GM23338 (cell line): ENCODE measurements around the gene C12orf42. TPM values are rescaled to one million over a fixed set of nuclear protein-coding genes. Genes with fewer than 3 reads are reported as not detected.

Source experiments
- ATAC-seq: fragments of 200-7000 bp; cut with Tn5 transposase; 3 replicates; pipeline ENCODE4 v1.9.1; 2020
- DNase-seq: peaks from one replicate; pipeline ENCODE4 v3.0.0-alpha.2; 2015; ENCODE audit warnings: low spot score
- H2AFZ ChIP-seq: fragments of 200-600 bp; sonication (generic); 2 replicates; pipeline ENCODE4 v1.8.0; 2016; ENCODE audit warnings: antibody characterized with exemption, mild to moderate bottlenecking, moderate library complexity
- H3F3A ChIP-seq: fragments of 200-600 bp; sonication (generic); replicated peaks from 2 replicates; pipeline ENCODE4 v1.8.0; 2017; ENCODE audit warnings: antibody characterized with exemption, mixed run types, low read depth
- H3K27ac ChIP-seq: fragments of 200-600 bp; sonication (generic); 2 replicates; pipeline ENCODE4 v1.6.1; 2016; ENCODE audit warnings: low read depth
- H3K27me3 ChIP-seq: fragments of 200-600 bp; sonication (generic); 2 replicates; pipeline ENCODE4 v1.8.0; 2016; ENCODE audit warnings: mild to moderate bottlenecking, mixed run types, moderate library complexity; ENCODE audit not compliant: insufficient read depth
- H3K36me3 ChIP-seq: fragments of 200-600 bp; sonication (generic); 2 replicates; pipeline ENCODE4 v1.8.0; 2016; ENCODE audit warnings: mild to moderate bottlenecking; ENCODE audit not compliant: insufficient read depth
- H3K4me1 ChIP-seq: fragments of 200-600 bp; sonication (generic); 2 replicates; pipeline ENCODE4 v1.8.0; 2016; ENCODE audit warnings: mild to moderate bottlenecking, moderate library complexity; ENCODE audit not compliant: insufficient read depth
- H3K4me2 ChIP-seq: fragments of 200-600 bp; sonication (generic); 2 replicates; pipeline ENCODE4 v1.7.1; 2017; ENCODE audit warnings: mixed run types
- H3K4me3 ChIP-seq: fragments of 200-600 bp; sonication (generic); 2 replicates; pipeline ENCODE4 v1.6.1; 2016; ENCODE audit warnings: mixed run types
- H3K79me2 ChIP-seq: fragments of 200-600 bp; sonication (generic); replicated peaks from 2 replicates; pipeline ENCODE4 v1.8.0; 2017; ENCODE audit warnings: mild to moderate bottlenecking; ENCODE audit not compliant: insufficient read depth
- H3K9me2 ChIP-seq: fragments of 200-600 bp; sonication (generic); 2 replicates; pipeline ENCODE4 v1.8.0; 2017; ENCODE audit not compliant: insufficient read depth
- H4K20me1 ChIP-seq: fragments of 200-600 bp; sonication (generic); replicated peaks from 2 replicates; pipeline ENCODE4 v1.8.0; 2017; ENCODE audit warnings: mild to moderate bottlenecking; ENCODE audit not compliant: insufficient read depth
- H3K27ac Mint-ChIP-seq: 2 replicates; pipeline ENCODE4 v1.8.0; 2020; ENCODE audit warnings: inconsistent platforms, mild to moderate bottlenecking, moderate library complexity, mixed read lengths
- H3K27me3 Mint-ChIP-seq: 3 replicates; pipeline ENCODE4 v1.8.0; 2022; ENCODE audit warnings: low read depth, mild to moderate bottlenecking, moderate library complexity, mixed read lengths, inconsistent platforms; ENCODE audit not compliant: insufficient read depth, poor library complexity
- H3K36me3 Mint-ChIP-seq: 3 replicates; pipeline ENCODE4 v1.8.0; 2021; ENCODE audit warnings: low read depth, mild to moderate bottlenecking, inconsistent platforms, moderate library complexity, mixed read lengths
- H3K4me1 Mint-ChIP-seq: 3 replicates; pipeline ENCODE4 v1.8.0; 2020; ENCODE audit warnings: mild to moderate bottlenecking, inconsistent platforms, mixed read lengths
- H3K4me3 Mint-ChIP-seq: 3 replicates; pipeline ENCODE4 v1.8.0; 2021; ENCODE audit warnings: moderate library complexity, mild to moderate bottlenecking, inconsistent platforms, mixed read lengths
- H3K9me3 Mint-ChIP-seq: 3 replicates; pipeline ENCODE4 v1.8.0; 2020; ENCODE audit warnings: moderate library complexity, mild to moderate bottlenecking, inconsistent platforms, mixed read lengths
- CREB1 ChIP-seq: fragments of 250-450 bp; sonication (Bioruptor Pico); IDR thresholded peaks from 2 replicates; pipeline ENCODE4 v1.5.0; 2020; ENCODE audit warnings: low read depth, mild to moderate bottlenecking, moderate library complexity
- CTCF ChIP-seq, 2 experiments: fragments of 200-600 bp in 1 of 2; sonication (generic) in 1 of 2; conservative IDR thresholded peaks; 2 replicates each; pipeline versions ENCODE4 v1.5.1 to v1.6.1; 2016 to 2017; ENCODE audit warnings: antibody characterized with exemption in 2 of 2, low read depth in 2 of 2, mild to moderate bottlenecking in 2 of 2, moderate library complexity in 1 of 2
- ETS1 ChIP-seq: IDR thresholded peaks from 2 replicates; pipeline ENCODE4 v1.6.1; 2016; ENCODE audit warnings: antibody characterized with exemption
- EZH2 ChIP-seq: fragments of 200-600 bp; sonication (generic); IDR thresholded peaks from one replicate; pipeline ENCODE4 v1.8.0; 2017; ENCODE audit warnings: antibody characterized with exemption, mild to moderate bottlenecking, low read depth; ENCODE audit not compliant: unreplicated experiment
- EZH2phosphoT487 ChIP-seq: fragments of 200-600 bp; sonication (generic); IDR thresholded peaks from one replicate; pipeline ENCODE4 v1.8.1; 2018; ENCODE audit warnings: antibody characterized with exemption; ENCODE audit not compliant: unreplicated experiment
- JUNB ChIP-seq: IDR thresholded peaks from one replicate; pipeline ENCODE4 v1.6.1; 2016; ENCODE audit warnings: antibody characterized with exemption; ENCODE audit not compliant: unreplicated experiment
- NANOG ChIP-seq: IDR thresholded peaks from 2 replicates; pipeline ENCODE4 v1.6.1; 2016; ENCODE audit warnings: antibody characterized with exemption, borderline replicate concordance
- POLR2AphosphoS5 ChIP-seq: IDR thresholded peaks from 2 replicates; pipeline ENCODE4 v1.6.1; 2016; ENCODE audit warnings: antibody characterized with exemption, low read depth
- REST ChIP-seq: IDR thresholded peaks from one replicate; pipeline ENCODE4 v1.6.1; 2018; ENCODE audit warnings: antibody characterized with exemption; ENCODE audit not compliant: unreplicated experiment
- STAT1 ChIP-seq: IDR thresholded peaks from one replicate; pipeline ENCODE4 v1.6.1; 2016; ENCODE audit warnings: antibody characterized with exemption; ENCODE audit not compliant: unreplicated experiment
- ZNF114 ChIP-seq: fragments of 250-450 bp; sonication (Bioruptor Pico); IDR thresholded peaks from 2 replicates; pipeline ENCODE4 v1.5.0; 2020; ENCODE audit warnings: mild to moderate bottlenecking, moderate library complexity
- ZNF331 ChIP-seq: fragments of 250-450 bp; sonication (Bioruptor Pico); IDR thresholded peaks from 2 replicates; pipeline ENCODE4 v1.5.0; 2020; ENCODE audit warnings: low read depth, mild to moderate bottlenecking, moderate library complexity
- polyA plus RNA-seq: library from polyadenylated mRNA; unstranded; fragments of >200 nt; fragmentation: Nextera tagmentation; extraction: Ambion mirVana; gene quantifications from 2 replicates; pipeline ENCODE4 v1.2.1, GENCODE V29; 2016
- total RNA-seq: library from RNA; depleted of rRNA; stranded (reverse); fragments of >200 nt; shearing (Covaris generic); gene quantifications from 2 replicates; pipeline ENCODE4 v1.2.3, GENCODE V29; 2014
- TF ChIP-seq, protein P1 (sequence below): fragments of 250-450 bp; sonication (Bioruptor Pico); IDR thresholded peaks from 2 replicates; pipeline ENCODE4 v1.5.0; 2020; ENCODE audit warnings: mild to moderate bottlenecking, moderate library complexity

The C12orf42 gene
- total and polyA plus RNA-seq, 2 experiments from 2014 or later = 0.45 TPM; not detected in 1

DNA sequence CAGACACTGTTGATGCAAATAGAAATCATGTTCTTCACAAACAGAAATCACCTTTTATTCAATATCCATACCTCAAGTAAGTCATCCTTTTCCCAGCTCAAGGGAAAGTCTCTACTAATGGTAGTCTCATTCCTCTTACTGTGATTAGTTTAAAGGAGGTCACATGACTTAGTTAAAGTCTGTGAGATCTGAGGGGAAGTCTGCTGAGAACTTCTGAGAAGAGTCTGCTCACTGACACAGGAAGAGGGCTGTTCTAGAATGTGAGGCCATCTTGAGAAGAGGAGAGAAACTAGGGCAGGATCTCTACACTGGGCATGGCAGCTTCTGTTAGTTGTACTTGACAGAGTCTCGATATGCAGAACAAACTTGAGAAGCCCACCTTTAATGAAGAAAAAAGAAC lies 146.8 kb downstream of the C12orf42 start:
- no peaks in the 10 kb centered on the region; the same call in 2 of the 3 replicates for H3K4me1 Mint-ChIP-seq

More for the DNA sequence above, 146.8 kb downstream of the C12orf42 start:
- 0 out of 2 replicates have a peak overlapping the region, but pooled peaks have one; percentile 6 for H2AFZ ChIP-seq
- H3K4me2 ChIP-seq = no peak overlapping the region
- Mint-ChIP-seq H3K36me3 (no peaks in the 10 kb centered on the region), H3K27ac (no peak overlapping the region), H3K27me3 (no peaks in the 10 kb centered on the region), H3K4me3 (no peak overlapping the region), H3K9me3 (no peaks in the 10 kb centered on the region)
- H3F3A ChIP-seq = no peaks in the 10 kb centered on the region
- no peaks in the 10 kb centered on the region; the same call in 1 of the 2 replicates for H3K9me2 ChIP-seq
- no peaks in the 10 kb centered on the region for H3K79me2 ChIP-seq
- no peak for TF ChIP-seq STAT1
- no peak for TF ChIP-seq NANOG
- no peak for TF ChIP-seq POLR2AphosphoS5
- no peak for TF ChIP-seq JUNB
- no peak for TF ChIP-seq EZH2phosphoT487
- TF ChIP-seq CTCF (conservative IDR thresholded peaks at IDR 0.05; ENCODE audit: low read depth in 2 of 2) = no peak
- no peak for TF ChIP-seq ZNF331
- TF ChIP-seq ETS1 = no peak
- TF ChIP-seq, protein P1, sequence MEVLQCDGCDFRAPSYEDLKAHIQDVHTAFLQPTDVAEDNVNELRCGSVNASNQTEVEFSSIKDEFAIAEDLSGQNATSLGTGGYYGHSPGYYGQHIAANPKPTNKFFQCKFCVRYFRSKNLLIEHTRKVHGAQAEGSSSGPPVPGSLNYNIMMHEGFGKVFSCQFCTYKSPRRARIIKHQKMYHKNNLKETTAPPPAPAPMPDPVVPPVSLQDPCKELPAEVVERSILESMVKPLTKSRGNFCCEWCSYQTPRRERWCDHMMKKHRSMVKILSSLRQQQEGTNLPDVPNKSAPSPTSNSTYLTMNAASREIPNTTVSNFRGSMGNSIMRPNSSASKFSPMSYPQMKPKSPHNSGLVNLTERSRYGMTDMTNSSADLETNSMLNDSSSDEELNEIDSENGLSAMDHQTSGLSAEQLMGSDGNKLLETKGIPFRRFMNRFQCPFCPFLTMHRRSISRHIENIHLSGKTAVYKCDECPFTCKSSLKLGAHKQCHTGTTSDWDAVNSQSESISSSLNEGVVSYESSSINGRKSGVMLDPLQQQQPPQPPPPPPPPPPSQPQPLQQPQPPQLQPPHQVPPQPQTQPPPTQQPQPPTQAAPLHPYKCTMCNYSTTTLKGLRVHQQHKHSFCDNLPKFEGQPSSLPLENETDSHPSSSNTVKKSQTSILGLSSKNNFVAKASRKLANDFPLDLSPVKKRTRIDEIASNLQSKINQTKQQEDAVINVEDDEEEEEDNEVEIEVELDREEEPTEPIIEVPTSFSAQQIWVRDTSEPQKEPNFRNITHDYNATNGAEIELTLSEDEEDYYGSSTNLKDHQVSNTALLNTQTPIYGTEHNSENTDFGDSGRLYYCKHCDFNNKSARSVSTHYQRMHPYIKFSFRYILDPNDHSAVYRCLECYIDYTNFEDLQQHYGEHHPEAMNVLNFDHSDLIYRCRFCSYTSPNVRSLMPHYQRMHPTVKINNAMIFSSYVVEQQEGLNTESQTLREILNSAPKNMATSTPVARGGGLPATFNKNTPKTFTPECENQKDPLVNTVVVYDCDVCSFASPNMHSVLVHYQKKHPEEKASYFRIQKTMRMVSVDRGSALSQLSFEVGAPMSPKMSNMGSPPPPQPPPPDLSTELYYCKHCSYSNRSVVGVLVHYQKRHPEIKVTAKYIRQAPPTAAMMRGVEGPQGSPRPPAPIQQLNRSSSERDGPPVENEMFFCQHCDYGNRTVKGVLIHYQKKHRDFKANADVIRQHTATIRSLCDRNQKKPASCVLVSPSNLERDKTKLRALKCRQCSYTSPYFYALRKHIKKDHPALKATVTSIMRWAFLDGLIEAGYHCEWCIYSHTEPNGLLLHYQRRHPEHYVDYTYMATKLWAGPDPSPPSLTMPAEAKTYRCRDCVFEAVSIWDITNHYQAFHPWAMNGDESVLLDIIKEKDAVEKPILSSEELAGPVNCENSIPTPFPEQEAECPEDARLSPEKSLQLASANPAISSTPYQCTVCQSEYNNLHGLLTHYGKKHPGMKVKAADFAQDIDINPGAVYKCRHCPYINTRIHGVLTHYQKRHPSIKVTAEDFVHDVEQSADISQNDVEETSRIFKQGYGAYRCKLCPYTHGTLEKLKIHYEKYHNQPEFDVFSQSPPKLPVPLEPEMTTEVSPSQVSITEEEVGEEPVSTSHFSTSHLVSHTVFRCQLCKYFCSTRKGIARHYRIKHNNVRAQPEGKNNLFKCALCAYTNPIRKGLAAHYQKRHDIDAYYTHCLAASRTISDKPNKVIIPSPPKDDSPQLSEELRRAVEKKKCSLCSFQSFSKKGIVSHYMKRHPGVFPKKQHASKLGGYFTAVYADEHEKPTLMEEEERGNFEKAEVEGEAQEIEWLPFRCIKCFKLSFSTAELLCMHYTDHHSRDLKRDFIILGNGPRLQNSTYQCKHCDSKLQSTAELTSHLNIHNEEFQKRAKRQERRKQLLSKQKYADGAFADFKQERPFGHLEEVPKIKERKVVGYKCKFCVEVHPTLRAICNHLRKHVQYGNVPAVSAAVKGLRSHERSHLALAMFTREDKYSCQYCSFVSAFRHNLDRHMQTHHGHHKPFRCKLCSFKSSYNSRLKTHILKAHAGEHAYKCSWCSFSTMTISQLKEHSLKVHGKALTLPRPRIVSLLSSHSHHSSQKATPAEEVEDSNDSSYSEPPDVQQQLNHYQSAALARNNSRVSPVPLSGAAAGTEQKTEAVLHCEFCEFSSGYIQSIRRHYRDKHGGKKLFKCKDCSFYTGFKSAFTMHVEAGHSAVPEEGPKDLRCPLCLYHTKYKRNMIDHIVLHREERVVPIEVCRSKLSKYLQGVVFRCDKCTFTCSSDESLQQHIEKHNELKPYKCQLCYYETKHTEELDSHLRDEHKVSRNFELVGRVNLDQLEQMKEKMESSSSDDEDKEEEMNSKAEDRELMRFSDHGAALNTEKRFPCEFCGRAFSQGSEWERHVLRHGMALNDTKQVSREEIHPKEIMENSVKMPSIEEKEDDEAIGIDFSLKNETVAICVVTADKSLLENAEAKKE (CRISPR knock-in tag) = no peak
- no peak for TF ChIP-seq EZH2
- TF ChIP-seq CREB1 (CRISPR knock-in tag) = no peak
- TF ChIP-seq REST = no peak
- no peak for TF ChIP-seq ZNF114 (CRISPR knock-in tag)
- H3K4me1 ChIP-seq = no peaks in the 10 kb centered on the region
- H3K4me3 ChIP-seq = no peak overlapping the region
- H4K20me1 ChIP-seq = no peaks in the 10 kb centered on the region
- DNase-seq = no peak
- ATAC-seq = no peak
- no peaks in the 10 kb centered on the region for H3K36me3 ChIP-seq
- H3K27me3 ChIP-seq = no peaks in the 10 kb centered on the region
- no peak overlapping the region for H3K27ac ChIP-seq
